Measurements from ENCODE around the gene KNCN.

Gene KNCN

DNA sequence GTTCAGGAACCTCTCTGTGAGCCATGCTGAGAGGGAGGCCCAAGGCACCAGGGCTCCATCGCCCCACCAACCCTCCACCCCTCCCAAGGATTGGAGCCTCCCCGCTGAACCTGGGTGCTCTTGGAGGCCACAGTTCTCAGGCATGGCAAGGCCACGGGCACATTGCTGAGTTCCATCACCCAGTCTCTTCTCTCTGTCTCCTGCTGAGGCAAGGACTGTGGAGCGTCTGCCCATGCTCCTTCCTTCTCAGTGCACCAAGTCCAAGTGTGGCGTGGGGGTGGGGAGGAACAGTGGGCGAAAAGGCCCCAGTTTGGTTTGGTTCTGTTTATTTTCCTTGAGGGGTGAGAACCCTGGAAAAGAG is 2.8 kb upstream of the KNCN start:
- no peak for DNase-seq (ENCODE audit: low read depth, low spot score)
- no peak overlapping the region for H3K4me3 ChIP-seq (ENCODE audit: low read depth, low read length)
- in situ Hi-C loops (cut with HindIII; ENCODE audit: low sequenced_read_pairs), result no loop called here
- TF ChIP-seq, protein P1, sequence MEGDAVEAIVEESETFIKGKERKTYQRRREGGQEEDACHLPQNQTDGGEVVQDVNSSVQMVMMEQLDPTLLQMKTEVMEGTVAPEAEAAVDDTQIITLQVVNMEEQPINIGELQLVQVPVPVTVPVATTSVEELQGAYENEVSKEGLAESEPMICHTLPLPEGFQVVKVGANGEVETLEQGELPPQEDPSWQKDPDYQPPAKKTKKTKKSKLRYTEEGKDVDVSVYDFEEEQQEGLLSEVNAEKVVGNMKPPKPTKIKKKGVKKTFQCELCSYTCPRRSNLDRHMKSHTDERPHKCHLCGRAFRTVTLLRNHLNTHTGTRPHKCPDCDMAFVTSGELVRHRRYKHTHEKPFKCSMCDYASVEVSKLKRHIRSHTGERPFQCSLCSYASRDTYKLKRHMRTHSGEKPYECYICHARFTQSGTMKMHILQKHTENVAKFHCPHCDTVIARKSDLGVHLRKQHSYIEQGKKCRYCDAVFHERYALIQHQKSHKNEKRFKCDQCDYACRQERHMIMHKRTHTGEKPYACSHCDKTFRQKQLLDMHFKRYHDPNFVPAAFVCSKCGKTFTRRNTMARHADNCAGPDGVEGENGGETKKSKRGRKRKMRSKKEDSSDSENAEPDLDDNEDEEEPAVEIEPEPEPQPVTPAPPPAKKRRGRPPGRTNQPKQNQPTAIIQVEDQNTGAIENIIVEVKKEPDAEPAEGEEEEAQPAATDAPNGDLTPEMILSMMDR (IDR thresholded peaks at IDR 0.05; ENCODE audit: low read depth, low read length), result no peak

DNA sequence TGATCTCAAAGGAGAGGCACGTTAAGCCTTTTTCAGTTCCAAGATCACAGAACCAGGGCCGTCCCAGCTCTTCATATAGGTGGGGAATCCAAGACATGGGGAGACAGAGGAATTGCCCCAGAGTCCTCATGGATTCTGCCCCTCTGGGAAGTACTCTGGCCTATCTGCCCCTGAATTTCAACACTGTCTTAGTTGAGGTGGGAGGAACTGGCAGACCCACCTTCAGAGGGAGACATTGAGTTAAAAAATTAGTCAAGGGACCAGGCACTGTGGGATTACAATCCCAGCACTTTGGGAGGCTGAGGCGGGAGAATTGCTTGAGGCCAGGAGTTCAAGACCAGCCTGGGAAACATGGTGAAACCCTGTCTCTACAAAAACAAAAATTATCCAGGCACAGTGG is 2.1 kb upstream of the KNCN start:
- no peak for DNase-seq (ENCODE audit: low read depth, low spot score)
- no peak overlapping the region for H3K4me3 ChIP-seq (ENCODE audit: low read depth, low read length)
- TF ChIP-seq, protein P1 (IDR thresholded peaks at IDR 0.05; ENCODE audit: low read depth, low read length), result no peak
- in situ Hi-C loops (cut with HindIII; ENCODE audit: low sequenced_read_pairs), result no loop called here

DNA sequence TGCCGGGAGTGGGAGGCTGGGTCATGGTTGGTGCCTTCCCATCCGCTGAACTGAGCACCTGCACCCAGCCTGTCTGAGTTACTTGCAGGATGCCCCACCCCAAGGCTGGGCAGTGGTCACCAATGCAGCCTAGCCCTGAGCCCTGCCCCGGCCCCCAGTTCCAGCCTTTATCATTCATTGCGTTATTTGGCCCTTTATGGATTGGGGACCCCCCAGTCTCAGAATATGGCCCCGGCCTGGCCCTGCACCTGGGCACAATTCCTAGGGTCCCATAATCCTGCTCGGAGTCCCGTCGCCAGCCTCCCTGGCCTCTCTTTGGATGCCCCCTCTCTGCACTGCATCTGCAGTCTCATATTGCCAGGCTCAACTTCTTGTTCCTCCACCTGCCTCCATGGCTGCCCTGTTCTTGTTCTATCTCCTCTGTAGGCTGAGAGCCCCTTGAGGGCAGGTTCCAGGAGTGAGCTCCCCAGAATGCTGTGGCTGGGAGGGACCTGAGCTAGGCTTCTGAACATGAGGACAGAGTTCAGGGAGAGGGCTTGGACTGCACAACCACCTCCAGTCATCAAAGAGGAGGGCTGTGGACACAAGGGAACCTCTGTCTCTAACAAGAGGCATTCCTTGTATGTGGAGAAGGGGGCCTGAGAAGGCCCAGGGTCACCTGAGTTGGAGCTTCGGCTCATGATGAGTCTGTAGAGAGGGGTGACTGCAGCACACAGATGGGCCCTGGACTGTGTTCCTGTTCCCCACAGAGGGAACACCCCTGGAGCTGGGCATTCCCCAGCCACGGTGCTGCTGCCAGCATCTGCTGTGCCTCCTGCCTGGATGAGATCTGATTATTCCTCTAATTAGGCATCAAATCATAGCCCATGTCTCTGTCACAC is 1.1 kb upstream of the KNCN start:
- DNase-seq (ENCODE audit: low read depth, low spot score), result no peak
- in situ Hi-C loops (cut with HindIII; ENCODE audit: low sequenced_read_pairs), result no loop called here
- no peak overlapping the region for H3K4me3 ChIP-seq (ENCODE audit: low read depth, low read length)
- TF ChIP-seq, protein P1 (IDR thresholded peaks at IDR 0.05; ENCODE audit: low read depth, low read length), result no peak

DNA sequence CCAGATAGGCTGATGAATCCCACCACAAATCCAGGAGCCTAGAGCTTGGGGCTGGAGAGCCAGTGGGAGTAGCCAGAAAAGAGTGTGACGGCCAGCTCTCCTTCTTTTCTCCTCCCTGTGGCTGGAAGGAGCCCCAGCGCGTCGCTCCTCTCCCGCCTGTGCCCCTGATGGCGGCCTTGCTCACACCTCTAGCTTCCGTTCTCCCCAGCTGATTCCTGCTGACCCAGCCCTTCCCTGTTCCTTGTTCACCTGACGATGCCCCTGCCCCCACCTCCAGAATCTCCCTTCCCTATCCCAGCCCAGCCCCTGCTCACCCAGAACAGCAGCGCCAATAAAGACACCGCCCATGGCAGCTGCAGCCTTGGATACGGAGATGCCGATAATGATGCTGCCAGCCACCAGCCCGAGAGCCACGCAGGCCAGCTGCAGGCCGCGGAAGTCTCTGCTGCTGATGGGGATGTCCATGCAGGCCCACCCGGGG is 656 bp downstream of the KNCN start:
- in situ Hi-C loops (cut with HindIII; ENCODE audit: low sequenced_read_pairs), result no loop called here
- no peak overlapping the region for H3K4me3 ChIP-seq (ENCODE audit: low read depth, low read length)
- DNase-seq (ENCODE audit: low read depth, low spot score), result no peak
- TF ChIP-seq, protein P1 (IDR thresholded peaks at IDR 0.05; ENCODE audit: low read depth, low read length), result no peak

DNA sequence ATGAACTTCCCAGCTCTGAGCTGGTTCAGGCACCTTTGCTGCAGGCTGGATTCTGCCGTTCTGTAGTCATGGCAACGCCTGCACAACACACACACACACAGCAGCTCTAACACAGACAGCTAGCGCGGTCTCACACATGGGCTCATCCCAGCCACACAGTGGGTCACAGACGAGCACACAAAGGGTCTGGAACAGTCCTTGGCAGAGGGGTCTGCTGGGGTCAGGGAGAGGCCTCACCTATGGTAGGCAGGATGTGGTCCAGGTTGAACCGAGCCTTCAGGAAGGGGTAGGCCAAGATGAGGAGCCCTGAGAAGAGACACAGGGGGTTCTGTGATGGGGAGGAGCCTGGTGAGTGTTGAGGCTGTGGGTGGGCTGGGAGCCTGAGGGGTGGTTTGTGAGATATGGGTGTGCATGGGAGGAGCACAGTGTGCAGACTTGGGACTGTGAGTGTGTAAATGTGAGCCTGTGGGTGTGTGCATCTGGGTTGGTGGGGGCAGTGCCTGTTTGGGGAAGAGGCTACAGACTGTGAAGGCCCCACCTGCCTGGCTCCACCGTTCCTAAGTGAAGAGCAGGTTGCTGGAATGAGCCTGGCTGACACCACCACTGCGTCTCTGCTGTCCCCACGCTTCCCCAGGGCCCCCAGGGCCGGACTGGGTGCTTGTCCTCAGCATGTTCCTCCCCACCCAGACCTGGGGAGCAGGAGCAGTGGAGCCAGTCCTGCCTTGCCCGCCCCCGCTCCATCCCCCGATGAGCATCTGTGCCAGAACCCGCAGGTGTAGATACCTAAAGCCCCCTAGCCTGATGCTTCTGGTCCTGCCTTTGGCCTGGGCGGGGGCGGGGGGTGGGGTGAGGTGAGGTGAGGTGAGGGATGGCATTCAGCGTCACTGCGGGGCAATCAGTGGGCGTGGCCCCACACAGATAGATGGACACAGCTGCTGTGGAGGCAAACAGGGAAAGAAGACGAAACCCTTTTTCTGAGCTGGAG is 1.5 kb downstream of the KNCN start:
- in situ Hi-C loops (cut with HindIII; ENCODE audit: low sequenced_read_pairs), result no loop called here
- DNase-seq (ENCODE audit: low read depth, low spot score), result peak; percentile 25
- TF ChIP-seq, protein P1 (IDR thresholded peaks at IDR 0.05; ENCODE audit: low read depth, low read length), result no peak
- H3K4me3 ChIP-seq (ENCODE audit: low read depth, low read length), result no peak overlapping the region

All from astrocyte of the spinal cord (primary cell).